ENCODE results near the gene PI16. TPM values are rescaled to one million over a fixed set of nuclear protein-coding genes. Genes with fewer than 3 reads are reported as not detected.
"Not testable (repeated sequence)": the region's sequence is repeated elsewhere in the genome, so short reads cannot be mapped to it uniquely, and the experiment has no call there.

The PI16 gene
- total RNA-seq, 2 experiments from 2014 or later: 0.37 to 2.0 TPM

GRCh38 chr6:36986704-36987047, 32.1 kb downstream of the PI16 start:
- CTCF ChIA-PET: interaction anchor here (0.9 to 4.4 kb wide), 9 partner anchors 9 to 184 kb away, joined by 3 to 36 read pairs (median 5); partner anchors contain the start of gene PPIL1
- DNase-seq: no peak
- peaks cover 18% of the 10 kb centered on the region for H3K4me1 Mint-ChIP-seq
- peak; percentile 14 for ATAC-seq
- H3K36me3 Mint-ChIP-seq: peaks cover 5% of the 10 kb centered on the region
- H3K9me3 Mint-ChIP-seq (ENCODE audit: low read depth): no peaks in the 10 kb centered on the region
- H3K27ac Mint-ChIP-seq: peak overlapping the region; percentile 86
- H3K4me3 Mint-ChIP-seq: no peak overlapping the region
- peaks cover 15% of the 10 kb centered on the region for H3K27me3 Mint-ChIP-seq

GRCh38 chr6:36989264-36989663, 34.7 kb downstream of the PI16 start:
- CTCF ChIA-PET: no interaction called here

GRCh38 chr6:36990401-36990800, 35.9 kb downstream of the PI16 start:
- CTCF ChIA-PET: interaction anchor here (1.0 kb wide), 1 partner anchor 27 kb away, joined by 4 read pairs; no protein-coding TSS in a partner anchor
- H3K27ac Mint-ChIP-seq; ATAC-seq; DNase-seq; H3K4me1 Mint-ChIP-seq; H3K9me3 Mint-ChIP-seq (ENCODE audit: low read depth); H3K4me3 Mint-ChIP-seq; H3K36me3 Mint-ChIP-seq: not testable (repeated sequence)
- peaks cover 26% of the 10 kb centered on the region for H3K27me3 Mint-ChIP-seq

More at GRCh38 chr6:36989264-36989663, 34.7 kb downstream of the PI16 start:
- H3K36me3 Mint-ChIP-seq: no peaks in the 10 kb centered on the region
- H3K4me3 Mint-ChIP-seq: no peak overlapping the region
- peaks cover 22% of the 10 kb centered on the region for H3K27me3 Mint-ChIP-seq
- peaks cover 10% of the 10 kb centered on the region for H3K4me1 Mint-ChIP-seq
- ATAC-seq (no peak), DNase-seq (no peak)
- no peak overlapping the region for H3K27ac Mint-ChIP-seq
- H3K9me3 Mint-ChIP-seq (ENCODE audit: low read depth): no peaks in the 10 kb centered on the region

- H3K4me1 Mint-ChIP-seq: no peaks in the 10 kb centered on the region
- no peak for ATAC-seq
- peaks cover 18% of the 10 kb centered on the region for H3K27me3 Mint-ChIP-seq
- no peaks in the 10 kb centered on the region for H3K36me3 Mint-ChIP-seq
- no peaks in the 10 kb centered on the region for H3K9me3 Mint-ChIP-seq (ENCODE audit: low read depth)
- no peak overlapping the region for H3K27ac Mint-ChIP-seq
- no peak overlapping the region for H3K4me3 Mint-ChIP-seq
- DNase-seq: no peak
- CTCF ChIA-PET: interaction anchor here (0.5 to 11.0 kb wide), 3 partner anchors 20 to 263 kb away, joined by 3 to 116 read pairs (median 3); no protein-coding TSS in a partner anchor
Observed at GRCh38 chr6:36997811-36998722, 43.5 kb downstream of the PI16 start.

GRCh38 chr6:36998723-36999038, 44.1 kb downstream of the PI16 start:
- H3K36me3 Mint-ChIP-seq: no peaks in the 10 kb centered on the region
- H3K4me3 Mint-ChIP-seq: no peak overlapping the region
- CTCF ChIA-PET: interaction anchor here (0.5 to 11.0 kb wide), 2 partner anchors 21 to 263 kb away, joined by 3 to 116 read pairs; no protein-coding TSS in a partner anchor
- ATAC-seq (no peak), DNase-seq (no peak)
- no peaks in the 10 kb centered on the region for H3K9me3 Mint-ChIP-seq (ENCODE audit: low read depth)
- H3K27me3 Mint-ChIP-seq: peaks cover 12% of the 10 kb centered on the region
- no peak overlapping the region for H3K27ac Mint-ChIP-seq
- H3K4me1 Mint-ChIP-seq: no peaks in the 10 kb centered on the region

- H3K36me3 Mint-ChIP-seq: no peaks in the 10 kb centered on the region
- H3K27me3 Mint-ChIP-seq: peaks cover 12% of the 10 kb centered on the region
- no peak for ATAC-seq
- CTCF ChIA-PET: interaction anchor here (11.0 kb wide), 1 partner anchor 20 kb away, joined by 116 read pairs; no protein-coding TSS in a partner anchor
- H3K4me3 Mint-ChIP-seq: no peak overlapping the region
- no peaks in the 10 kb centered on the region for H3K4me1 Mint-ChIP-seq
- no peaks in the 10 kb centered on the region for H3K9me3 Mint-ChIP-seq (ENCODE audit: low read depth)
- no peak overlapping the region for H3K27ac Mint-ChIP-seq
- DNase-seq: no peak
Observed at GRCh38 chr6:36999061-36999750, 44.7 kb downstream of the PI16 start.

GRCh38 chr6:36999751-37000125, 45.2 kb downstream of the PI16 start:
- no peak overlapping the region for H3K27ac Mint-ChIP-seq
- no peak for ATAC-seq
- no peaks in the 10 kb centered on the region for H3K36me3 Mint-ChIP-seq
- H3K9me3 Mint-ChIP-seq (ENCODE audit: low read depth): no peaks in the 10 kb centered on the region
- H3K27me3 Mint-ChIP-seq: peaks cover 12% of the 10 kb centered on the region
- no peak for DNase-seq
- CTCF ChIA-PET: interaction anchor here (11.0 kb wide), 1 partner anchor 20 kb away, joined by 116 read pairs; no protein-coding TSS in a partner anchor
- no peaks in the 10 kb centered on the region for H3K4me1 Mint-ChIP-seq
- no peak overlapping the region for H3K4me3 Mint-ChIP-seq

- DNase-seq (no peak), ATAC-seq (no peak)
- no peak overlapping the region for H3K4me3 Mint-ChIP-seq
- H3K27me3 Mint-ChIP-seq: peaks cover 7% of the 10 kb centered on the region
- CTCF ChIA-PET: interaction anchor here (1.0 to 11.0 kb wide), 2 partner anchors 15 to 165 kb away, joined by 3 to 116 read pairs; partner anchors contain the start of gene PIM1
- H3K27ac Mint-ChIP-seq: peak overlapping the region; percentile 43
- peaks cover 32% of the 10 kb centered on the region for H3K4me1 Mint-ChIP-seq
- no peaks in the 10 kb centered on the region for H3K9me3 Mint-ChIP-seq (ENCODE audit: low read depth)
- H3K36me3 Mint-ChIP-seq: peaks cover 3% of the 10 kb centered on the region
Observed at GRCh38 chr6:37004044-37004980, 49.8 kb downstream of the PI16 start.

GRCh38 chr6:37005061-37005810, 50.7 kb downstream of the PI16 start, which contains the start of gene FGD2:
TSS of gene FGD2 (plus strand) at chr6:37005655. CDS start at chr6:37005818, 163 bp downstream.
- Mint-ChIP-seq H3K27ac (peak within 1 kb of the TSS; percentile 55), H3K4me3 (peak within 1 kb of the TSS; percentile 62), H3K36me3 (peaks cover 7% of the 10 kb centered on the region), H3K27me3 (peaks cover 7% of the 10 kb centered on the region), H3K9me3 (ENCODE audit: low read depth) (no peaks in the 10 kb centered on the region), H3K4me1 (peaks cover 32% of the 10 kb centered on the region)
- ATAC-seq: peak; percentile 43
- CTCF ChIA-PET: interaction anchor here (1.0 to 11.0 kb wide), 6 partner anchors 14 to 236 kb away, joined by 3 to 116 read pairs (median 3); partner anchors contain the start of gene PIM1
- DNase-seq: no peak

- Mint-ChIP-seq H3K36me3 (peaks cover 7% of the 10 kb centered on the region), H3K4me1 (peaks cover 32% of the 10 kb centered on the region), H3K27ac (peak overlapping the region; percentile 55), H3K4me3 (peak overlapping the region; percentile 62), H3K27me3 (peaks cover 2% of the 10 kb centered on the region), H3K9me3 (ENCODE audit: low read depth) (no peaks in the 10 kb centered on the region)
- ATAC-seq (peak; percentile 54), DNase-seq (no peak)
- CTCF ChIA-PET: interaction anchor here (1.0 to 11.0 kb wide), 8 partner anchors 10 to 240 kb away, joined by 3 to 116 read pairs (median 4); partner anchors contain the start of gene C6orf89
Observed at GRCh38 chr6:37005827-37006567, 51.5 kb downstream of the PI16 start.

- ATAC-seq (no peak), DNase-seq (no peak)
- H3K27me3 Mint-ChIP-seq: peaks cover 2% of the 10 kb centered on the region
- CTCF ChIA-PET: interaction anchor here (1.1 to 11.0 kb wide), 9 partner anchors 11 to 248 kb away, joined by 3 to 116 read pairs (median 4); partner anchors contain the start of gene C6orf89
- peak overlapping the region; percentile 62 for H3K4me3 Mint-ChIP-seq
- H3K36me3 Mint-ChIP-seq: peaks cover 7% of the 10 kb centered on the region
- peaks cover 35% of the 10 kb centered on the region for H3K4me1 Mint-ChIP-seq
- peak overlapping the region; percentile 55 for H3K27ac Mint-ChIP-seq
- H3K9me3 Mint-ChIP-seq (ENCODE audit: low read depth): no peaks in the 10 kb centered on the region
Observed at GRCh38 chr6:37006793-37007339, 52.3 kb downstream of the PI16 start.

Data from activated CD8-positive, alpha-beta memory T cell treated with anti-CD3 and anti-CD28 coated beads, Interleukin-2, amount 10 ng/mL, durations not matched to agents 7 days and 5 days (primary cell).